PFSK-1 (cell line): Measurements from ENCODE around the gene MTPN.

Experiments used
- FOXP2 ChIP-seq: optimal IDR thresholded peaks from 2 replicates; pipeline ENCODE3; 2011; ENCODE audit warnings: borderline replicate concordance, control low read depth, inconsistent platforms; ENCODE audit not compliant: insufficient read depth; ENCODE audit errors: extremely low read length, extremely low read depth
- POLR2AphosphoS5 ChIP-seq: IDR thresholded peaks from 2 replicates; pipeline ENCODE4 v1.6.1; 2012; ENCODE audit warnings: low read depth, mild to moderate bottlenecking, control low read depth, low read length, moderate library complexity
- REST ChIP-seq, 2 experiments: IDR thresholded peaks; 2 replicates each; pipeline versions ENCODE4 v1.6.1 to v1.8.0; 2011 to 2012; ENCODE audit warnings: low read depth in 2 of 2, low read length in 2 of 2, control low read depth in 1 of 2, inconsistent platforms in 1 of 2, mild to moderate bottlenecking in 1 of 2, moderate library complexity in 1 of 2; ENCODE audit not compliant: insufficient read depth in 1 of 2
- SIN3A ChIP-seq: IDR thresholded peaks from 2 replicates; pipeline ENCODE4 v1.6.1; 2012; ENCODE audit warnings: mild to moderate bottlenecking, low read length, moderate library complexity, borderline replicate concordance; ENCODE audit not compliant: insufficient read depth
- TAF1 ChIP-seq: IDR thresholded peaks from 2 replicates; pipeline ENCODE4 v1.6.1; 2012; ENCODE audit warnings: low read length, control low read depth, borderline replicate concordance; ENCODE audit not compliant: insufficient read depth

Gene MTPN

DNA sequence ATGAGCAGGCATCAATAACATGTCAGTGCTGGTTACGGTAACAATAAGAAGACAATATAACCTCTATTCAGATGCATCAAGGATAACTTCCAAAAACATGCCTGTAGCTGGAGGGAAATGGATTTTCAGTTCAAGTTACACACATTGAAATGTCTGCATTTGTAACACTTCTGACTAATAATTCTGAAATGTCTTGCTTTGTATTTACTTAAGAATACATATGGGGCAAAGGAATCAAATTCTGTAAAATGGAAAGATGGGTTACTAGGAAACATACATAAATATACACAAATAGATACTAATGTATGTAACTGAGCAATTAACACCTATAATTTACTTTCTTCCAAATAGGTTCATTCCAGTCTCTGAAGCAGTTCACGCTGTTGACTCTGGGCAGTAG is 18.6 kb upstream of the MTPN start:
- TF ChIP-seq SIN3A (no peak), TAF1 (no peak), FOXP2 (no peak), POLR2AphosphoS5 (no peak), REST (IDR thresholded peaks at IDR 0.05; ENCODE audit: insufficient read depth in 1 of 2, low read depth in 2 of 2, low read length in 2 of 2) (no peak)

DNA sequence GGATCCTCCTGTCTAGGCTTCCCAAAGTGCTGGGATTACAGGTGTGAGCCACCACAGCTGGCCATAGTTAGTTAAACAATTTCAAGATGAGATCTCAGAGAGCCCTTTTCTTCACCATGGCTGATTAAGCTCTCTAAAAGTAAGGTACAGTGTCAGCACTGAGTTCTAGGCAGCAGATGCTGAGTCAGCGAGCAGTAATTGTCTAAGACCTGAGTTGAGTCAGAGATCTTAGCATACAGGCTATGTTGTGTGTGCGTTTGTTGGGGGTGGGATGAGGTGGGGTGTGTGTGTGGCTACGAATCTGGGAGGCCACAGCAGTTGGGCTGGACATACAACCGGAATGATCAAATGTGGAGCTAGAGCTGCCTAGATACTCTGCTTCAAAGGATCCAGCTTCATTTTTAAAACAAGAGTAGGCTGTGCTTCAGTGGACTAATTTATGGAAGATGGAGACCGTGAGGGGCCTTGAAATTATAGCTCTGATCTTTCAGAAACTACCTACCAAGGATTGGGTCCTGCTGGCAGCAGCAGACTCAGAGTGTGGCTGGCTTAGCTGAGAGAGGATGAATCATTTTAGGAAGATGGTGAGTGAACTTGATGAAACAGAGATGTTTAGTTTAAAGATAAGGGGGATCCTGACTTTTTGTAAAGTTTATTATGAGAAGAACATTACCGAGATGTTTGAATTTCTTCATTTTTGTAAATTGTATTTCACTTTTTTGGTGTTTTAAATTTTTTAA is 17.5 kb upstream of the MTPN start:
- TF ChIP-seq POLR2AphosphoS5 (no peak), FOXP2 (no peak), REST (IDR thresholded peaks at IDR 0.05; ENCODE audit: insufficient read depth in 1 of 2, low read depth in 2 of 2, low read length in 2 of 2) (no peak), TAF1 (no peak), SIN3A (no peak)

GRCh38 chr7:135993950-135994349 is 16.8 kb upstream of the MTPN start:
- TF ChIP-seq FOXP2 (no peak), REST (IDR thresholded peaks at IDR 0.05; ENCODE audit: insufficient read depth in 1 of 2, low read depth in 2 of 2, low read length in 2 of 2) (no peak), POLR2AphosphoS5 (no peak), TAF1 (no peak), SIN3A (no peak)

GRCh38 chr7:135991906-135992305 is 14.7 kb upstream of the MTPN start:
- TF ChIP-seq POLR2AphosphoS5 (no peak), REST (IDR thresholded peaks at IDR 0.05; ENCODE audit: insufficient read depth in 1 of 2, low read depth in 2 of 2, low read length in 2 of 2) (no peak), SIN3A (no peak), FOXP2 (no peak), TAF1 (no peak)

GRCh38 chr7:135991322-135991721 is 14.2 kb upstream of the MTPN start:
- TF ChIP-seq SIN3A (no peak), REST (IDR thresholded peaks at IDR 0.05; ENCODE audit: insufficient read depth in 1 of 2, low read depth in 2 of 2, low read length in 2 of 2) (no peak), TAF1 (no peak), POLR2AphosphoS5 (no peak), FOXP2 (no peak)
